HL-60 (cell line): ENCODE data around the gene PLA2G12A.

Experiments
- CTCF ChIP-seq: IDR thresholded peaks from one replicate; pipeline ENCODE4 v1.5.1; 2011; ENCODE audit warnings: low read length, control low read depth, inconsistent platforms; ENCODE audit not compliant: insufficient read depth
- GABPA ChIP-seq: IDR thresholded peaks from 2 replicates; pipeline ENCODE4 v1.6.1; 2012; ENCODE audit warnings: low read depth
- POLR2AphosphoS5 ChIP-seq: IDR thresholded peaks from 2 replicates; pipeline ENCODE4 v1.6.1; 2012; ENCODE audit warnings: low read depth
- SPI1 ChIP-seq: IDR thresholded peaks from 2 replicates; pipeline ENCODE4 v1.6.1; 2012; ENCODE audit warnings: low read depth, mild to moderate bottlenecking, borderline replicate concordance

DNA sequence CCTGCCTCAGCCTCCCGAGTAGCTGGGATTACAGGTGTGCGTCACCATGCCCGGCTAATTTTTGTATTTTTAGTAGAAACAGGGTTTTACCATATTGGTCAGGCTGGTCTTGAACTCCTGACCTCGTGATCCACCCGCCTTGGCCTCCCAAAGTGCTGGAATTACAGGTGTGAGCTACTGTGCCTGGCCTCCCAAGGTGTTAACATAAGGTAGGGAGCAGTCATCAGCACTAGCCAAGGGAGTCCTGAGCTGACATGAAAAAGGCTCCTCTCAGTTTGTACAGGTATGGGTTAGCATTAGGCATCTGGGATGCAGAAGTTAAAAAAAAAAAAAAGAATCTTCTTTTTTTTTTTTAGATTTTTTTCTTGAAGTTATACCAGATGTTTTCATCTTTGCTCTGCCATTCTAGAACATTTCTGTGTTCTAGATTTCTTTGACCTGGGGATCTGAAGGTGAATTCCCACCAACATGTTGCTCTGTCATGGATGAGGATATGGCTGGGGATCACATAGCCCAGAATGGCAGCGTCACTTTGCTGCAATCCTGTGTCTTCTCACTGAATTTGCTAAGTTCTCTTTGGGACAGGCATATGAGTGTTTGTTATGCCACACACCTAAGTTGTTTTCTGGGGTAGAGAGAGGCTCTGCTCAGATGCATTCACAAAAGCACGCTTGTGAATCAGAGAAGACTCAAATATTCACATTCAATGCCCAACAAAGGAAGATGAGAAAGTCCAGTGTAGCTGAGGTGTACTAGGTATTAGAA lies 24.4 kb upstream of the PLA2G12A start:
- TF ChIP-seq CTCF, result no peak
- TF ChIP-seq POLR2AphosphoS5, result no peak
- no peak for TF ChIP-seq GABPA
- TF ChIP-seq SPI1, result no peak
